Smooth muscle cell (in vitro differentiated cells): ENCODE data around the gene ZC2HC1B. TPM values are rescaled to one million over a fixed set of nuclear protein-coding genes. Genes with fewer than 3 reads are reported as not detected.

Experiments
- DNase-seq: peaks from one replicate; lab custom pipeline; 2025; ENCODE audit not compliant: unreplicated experiment; lab: John Stamatoyannopoulos, UW
- H2AFZ ChIP-seq: fragments of 200-600 bp; sonication (generic); 2 replicates; pipeline ENCODE4 v1.6.0; 2016; ENCODE audit warnings: antibody characterized with exemption, low read depth, mild to moderate bottlenecking
- H3F3A ChIP-seq: fragments of 200-600 bp; sonication (generic); 2 replicates; pipeline ENCODE4 v1.6.0; 2017; ENCODE audit warnings: antibody characterized with exemption, low read depth
- H3K27ac ChIP-seq: fragments of 200-600 bp; sonication (generic); 2 replicates; pipeline ENCODE4 v1.5.1; 2016; ENCODE audit warnings: low read depth, mild to moderate bottlenecking
- H3K27me3 ChIP-seq: fragments of 200-600 bp; sonication (generic); 2 replicates; pipeline ENCODE4 v1.6.1; 2016; ENCODE audit warnings: low read depth, mild to moderate bottlenecking
- H3K36me3 ChIP-seq: fragments of 200-600 bp; sonication (generic); 2 replicates; pipeline ENCODE4 v1.5.1; 2016; ENCODE audit warnings: low read depth
- H3K4me1 ChIP-seq: fragments of 200-600 bp; sonication (generic); 2 replicates; pipeline ENCODE4 v1.5.1; 2016; ENCODE audit warnings: low read depth
- H3K4me2 ChIP-seq: fragments of 200-600 bp; sonication (generic); 2 replicates; pipeline ENCODE4 v1.6.0; 2016; ENCODE audit warnings: mild to moderate bottlenecking
- H3K4me3 ChIP-seq: fragments of 200-600 bp; sonication (generic); 2 replicates; pipeline ENCODE4 v1.5.1; 2016; ENCODE audit warnings: mild to moderate bottlenecking
- H3K79me2 ChIP-seq: fragments of 200-600 bp; sonication (generic); 2 replicates; pipeline ENCODE4 v1.6.0; 2016; ENCODE audit warnings: low read depth, mild to moderate bottlenecking
- H3K9ac ChIP-seq: fragments of 200-600 bp; sonication (generic); 2 replicates; pipeline ENCODE4 v1.6.0; 2016; ENCODE audit warnings: low read depth
- H3K9me3 ChIP-seq: fragments of 200-600 bp; sonication (generic); replicated peaks from 2 replicates; pipeline ENCODE4 v1.5.1; 2016; ENCODE audit warnings: low read depth
- H4K20me1 ChIP-seq: fragments of 200-600 bp; sonication (generic); 2 replicates; pipeline ENCODE4 v1.6.0; 2016; ENCODE audit warnings: low read depth
- WGBS: methylation state at CpG from one replicate; pipeline ENCODE4 v1.1.7; 2016; ENCODE audit warnings: low lambda C conversion rate; 5-methylcytosine and 5-hydroxymethylcytosine counted together
- polyA plus RNA-seq: library from polyadenylated mRNA; unstranded; fragments of >200 nt; fragmentation: Nextera tagmentation; extraction: Ambion mirVana; gene quantifications from 2 replicates; pipeline ENCODE4 v1.2.1, GENCODE V29; 2016
- total RNA-seq: library from RNA; depleted of rRNA; stranded (reverse); fragments of >200 nt; gene quantifications from 2 replicates; pipeline ENCODE4 v1.2.3, GENCODE V29; 2014
- TF ChIP-seq, protein P1 (sequence below): fragments of 200-600 bp; sonication (generic); IDR thresholded peaks from 2 replicates; pipeline ENCODE4 v1.5.1; 2017; ENCODE audit warnings: borderline replicate concordance, mild to moderate bottlenecking, antibody characterized with exemption; ENCODE audit not compliant: insufficient read depth, poor library complexity, severe bottlenecking

ZC2HC1B gene
- total and polyA plus RNA-seq, 2 experiments from 2014 or later, result not detected

GRCh38 chr6:143961886-143962878 is 97.9 kb downstream of the ZC2HC1B start:
- peaks cover 7% of the 10 kb centered on the region for H3F3A ChIP-seq
- peak overlapping the region; percentile 6 for H3K4me2 ChIP-seq
- peak overlapping the region; percentile 3 for H2AFZ ChIP-seq
- no peaks in the 10 kb centered on the region for H3K27me3 ChIP-seq
- 36% methylated on average over 12 of the region's 12 CpGs for WGBS
- H3K9ac ChIP-seq, result no peak overlapping the region
- no peak overlapping the region for H3K4me3 ChIP-seq
- H3K36me3 ChIP-seq, result no peaks in the 10 kb centered on the region
- DNase-seq, result no peak
- no peaks in the 10 kb centered on the region for H3K9me3 ChIP-seq
- TF ChIP-seq, protein P1, sequence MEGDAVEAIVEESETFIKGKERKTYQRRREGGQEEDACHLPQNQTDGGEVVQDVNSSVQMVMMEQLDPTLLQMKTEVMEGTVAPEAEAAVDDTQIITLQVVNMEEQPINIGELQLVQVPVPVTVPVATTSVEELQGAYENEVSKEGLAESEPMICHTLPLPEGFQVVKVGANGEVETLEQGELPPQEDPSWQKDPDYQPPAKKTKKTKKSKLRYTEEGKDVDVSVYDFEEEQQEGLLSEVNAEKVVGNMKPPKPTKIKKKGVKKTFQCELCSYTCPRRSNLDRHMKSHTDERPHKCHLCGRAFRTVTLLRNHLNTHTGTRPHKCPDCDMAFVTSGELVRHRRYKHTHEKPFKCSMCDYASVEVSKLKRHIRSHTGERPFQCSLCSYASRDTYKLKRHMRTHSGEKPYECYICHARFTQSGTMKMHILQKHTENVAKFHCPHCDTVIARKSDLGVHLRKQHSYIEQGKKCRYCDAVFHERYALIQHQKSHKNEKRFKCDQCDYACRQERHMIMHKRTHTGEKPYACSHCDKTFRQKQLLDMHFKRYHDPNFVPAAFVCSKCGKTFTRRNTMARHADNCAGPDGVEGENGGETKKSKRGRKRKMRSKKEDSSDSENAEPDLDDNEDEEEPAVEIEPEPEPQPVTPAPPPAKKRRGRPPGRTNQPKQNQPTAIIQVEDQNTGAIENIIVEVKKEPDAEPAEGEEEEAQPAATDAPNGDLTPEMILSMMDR, result peak; percentile 42
- no peaks in the 10 kb centered on the region for H3K79me2 ChIP-seq
- H4K20me1 ChIP-seq, result peaks cover 3% of the 10 kb centered on the region
- no peak overlapping the region for H3K27ac ChIP-seq
- H3K4me1 ChIP-seq, result peaks cover 86% of the 10 kb centered on the region

GRCh38 chr6:143963158-143963919 is 99.1 kb downstream of the ZC2HC1B start:
- no peak overlapping the region for H3K4me2 ChIP-seq
- no peaks in the 10 kb centered on the region for H3K27me3 ChIP-seq
- DNase-seq, result no peak
- H3K9ac ChIP-seq, result no peak overlapping the region
- H3K27ac ChIP-seq, result no peak overlapping the region
- TF ChIP-seq, protein P1, result no peak
- H3K4me3 ChIP-seq, result no peak overlapping the region
- H3K4me1 ChIP-seq, result peaks cover 80% of the 10 kb centered on the region
- 49% methylated on average over 7 of the region's 7 CpGs for WGBS
- no peaks in the 10 kb centered on the region for H3K9me3 ChIP-seq
- no peak overlapping the region for H2AFZ ChIP-seq
- no peaks in the 10 kb centered on the region for H3K36me3 ChIP-seq
- peaks cover 3% of the 10 kb centered on the region for H4K20me1 ChIP-seq
- H3F3A ChIP-seq, result peaks cover 7% of the 10 kb centered on the region
- no peaks in the 10 kb centered on the region for H3K79me2 ChIP-seq

- Histone ChIP-seq H3K27me3 (no peaks in the 10 kb centered on the region), H3K9ac (no peak overlapping the region), H3K4me1 (peaks cover 82% of the 10 kb centered on the region), H3K9me3 (no peaks in the 10 kb centered on the region), H3F3A (peaks cover 2% of the 10 kb centered on the region), H3K36me3 (no peaks in the 10 kb centered on the region), H3K79me2 (no peaks in the 10 kb centered on the region), H3K4me3 (no peak overlapping the region), H4K20me1 (peaks cover 3% of the 10 kb centered on the region), H3K4me2 (peak overlapping the region; percentile 22), H3K27ac (peak overlapping the region; percentile 7), H2AFZ (no peak overlapping the region)
- TF ChIP-seq, protein P1, result no peak
- DNase-seq, result no peak
- 13% methylated on average over 6 of the region's 6 CpGs for WGBS
Observed at GRCh38 chr6:143964674-143965081, 100.4 kb downstream of the ZC2HC1B start.
